ENCODE results near the gene ADAM19. TPM values are rescaled to one million over a fixed set of nuclear protein-coding genes. Genes with fewer than 3 reads are reported as not detected.

ADAM19 gene
- total and polyA plus RNA-seq, 9 donors, result 1.6 to 11.6 (median 3.0) TPM

DNA sequence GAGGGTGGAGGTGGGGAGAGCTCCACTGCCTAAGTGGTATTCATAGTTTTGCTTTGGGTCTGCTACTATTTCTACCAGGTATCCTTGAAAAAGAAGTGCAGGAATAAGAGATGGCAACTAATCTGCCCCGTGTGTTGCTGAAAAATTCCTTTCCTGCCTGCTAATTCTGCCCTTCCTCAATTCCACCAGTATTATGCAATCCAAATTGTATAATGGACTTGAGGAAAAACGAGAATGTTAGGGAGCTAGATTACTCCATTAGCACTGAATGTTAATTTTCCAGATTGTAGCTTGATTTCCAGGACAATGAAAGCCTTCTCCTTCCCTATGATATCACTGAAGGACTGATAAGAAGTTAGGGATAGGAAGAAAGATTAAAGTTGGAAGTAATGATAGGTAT lies 16.9 kb downstream of the ADAM19 start:
- Histone ChIP-seq H3K4me1 (ENCODE audit: insufficient read depth) (peaks cover 9% of the 10 kb centered on the region), H3K4me3 (no peak overlapping the region), H3K36me3 (no peaks in the 10 kb centered on the region), H3K27me3 (no peaks in the 10 kb centered on the region), H3K9me3 (no peaks in the 10 kb centered on the region), H3K27ac (no peak overlapping the region)
- TF ChIP-seq EP300 (IDR thresholded peaks at IDR 0.05) (no peak), POLR2A (IDR thresholded peaks at IDR 0.05) (no peak)
- TF ChIP-seq, protein P1, sequence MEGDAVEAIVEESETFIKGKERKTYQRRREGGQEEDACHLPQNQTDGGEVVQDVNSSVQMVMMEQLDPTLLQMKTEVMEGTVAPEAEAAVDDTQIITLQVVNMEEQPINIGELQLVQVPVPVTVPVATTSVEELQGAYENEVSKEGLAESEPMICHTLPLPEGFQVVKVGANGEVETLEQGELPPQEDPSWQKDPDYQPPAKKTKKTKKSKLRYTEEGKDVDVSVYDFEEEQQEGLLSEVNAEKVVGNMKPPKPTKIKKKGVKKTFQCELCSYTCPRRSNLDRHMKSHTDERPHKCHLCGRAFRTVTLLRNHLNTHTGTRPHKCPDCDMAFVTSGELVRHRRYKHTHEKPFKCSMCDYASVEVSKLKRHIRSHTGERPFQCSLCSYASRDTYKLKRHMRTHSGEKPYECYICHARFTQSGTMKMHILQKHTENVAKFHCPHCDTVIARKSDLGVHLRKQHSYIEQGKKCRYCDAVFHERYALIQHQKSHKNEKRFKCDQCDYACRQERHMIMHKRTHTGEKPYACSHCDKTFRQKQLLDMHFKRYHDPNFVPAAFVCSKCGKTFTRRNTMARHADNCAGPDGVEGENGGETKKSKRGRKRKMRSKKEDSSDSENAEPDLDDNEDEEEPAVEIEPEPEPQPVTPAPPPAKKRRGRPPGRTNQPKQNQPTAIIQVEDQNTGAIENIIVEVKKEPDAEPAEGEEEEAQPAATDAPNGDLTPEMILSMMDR (IDR thresholded peaks at IDR 0.05), result no peak
- WGBS, 3 donors, result 68 to 82% (median 81%) methylated on average over 2 of the region's 2 CpGs
- intact Hi-C loops (cut with DNase I), result no loop called here
- no peak for DNase-seq

GRCh38 chr5:157558041-157558595 lies 17.5 kb downstream of the ADAM19 start:
- H3K4me1 ChIP-seq (ENCODE audit: insufficient read depth), result peaks cover 4% of the 10 kb centered on the region
- intact Hi-C loops (cut with DNase I), result no loop called here

GRCh38 chr5:157556615-157557418 lies 18.8 kb downstream of the ADAM19 start:
- intact Hi-C loops (cut with DNase I), result no loop called here
- DNase-seq, result no peak
- Histone ChIP-seq H3K4me3 (no peak overlapping the region), H3K27me3 (no peaks in the 10 kb centered on the region), H3K9me3 (no peaks in the 10 kb centered on the region), H3K27ac (no peak overlapping the region), H3K36me3 (no peaks in the 10 kb centered on the region), H3K4me1 (ENCODE audit: insufficient read depth) (no peaks in the 10 kb centered on the region)
- 93 to 97% (median 96%) methylated on average over 8 of the region's 8 CpGs for WGBS, 3 donors
- TF ChIP-seq, protein P1 (IDR thresholded peaks at IDR 0.05), result no peak
- TF ChIP-seq POLR2A (IDR thresholded peaks at IDR 0.05) (no peak), EP300 (IDR thresholded peaks at IDR 0.05) (no peak)

More at GRCh38 chr5:157558041-157558595, 17.5 kb downstream of the ADAM19 start:
- no peaks in the 10 kb centered on the region for H3K9me3 ChIP-seq
- H3K27ac ChIP-seq, result no peak overlapping the region
- H3K4me3 ChIP-seq, result no peak overlapping the region
- 73 to 89% (median 89%) methylated on average over 4 of the region's 4 CpGs for WGBS, 3 donors
- TF ChIP-seq POLR2A (IDR thresholded peaks at IDR 0.05), result no peak
- TF ChIP-seq, protein P1 (IDR thresholded peaks at IDR 0.05), result no peak
- no peak for TF ChIP-seq EP300 (IDR thresholded peaks at IDR 0.05)
- H3K36me3 ChIP-seq, result no peaks in the 10 kb centered on the region
- no peaks in the 10 kb centered on the region for H3K27me3 ChIP-seq
- DNase-seq, result no peak

DNA sequence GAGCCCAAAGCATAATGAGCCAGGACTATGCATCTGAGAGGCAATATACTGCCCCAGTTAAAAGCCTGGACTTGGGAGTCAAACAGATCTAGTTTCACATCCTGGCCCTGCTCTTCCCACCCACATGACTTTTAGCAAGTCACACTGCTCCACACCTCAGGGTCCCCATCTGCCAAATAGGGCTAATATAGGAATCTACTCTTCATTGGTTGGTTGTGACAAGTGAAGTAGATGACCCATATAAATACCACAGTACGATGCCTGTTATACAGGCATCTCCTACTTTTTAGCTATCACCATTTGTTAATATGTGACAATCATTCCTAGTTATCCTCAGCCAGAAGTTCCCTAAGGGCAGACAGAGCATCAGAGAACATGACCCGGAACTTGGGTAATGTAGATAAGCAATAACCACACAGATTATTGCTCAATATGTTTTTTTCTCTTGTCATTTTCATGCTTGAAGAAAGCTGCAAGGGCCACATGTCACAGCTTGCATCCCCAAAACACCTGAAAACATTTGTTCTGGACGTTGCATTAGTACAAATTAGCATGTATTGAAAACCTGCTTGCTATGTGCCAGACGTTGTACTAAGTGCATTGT lies 20.4 kb downstream of the ADAM19 start:
- DNase-seq, result no peak
- intact Hi-C loops (cut with DNase I), result no loop called here
- Histone ChIP-seq H3K9me3 (no peaks in the 10 kb centered on the region), H3K27ac (no peak overlapping the region), H3K27me3 (no peaks in the 10 kb centered on the region), H3K36me3 (no peaks in the 10 kb centered on the region), H3K4me1 (ENCODE audit: insufficient read depth) (no peaks in the 10 kb centered on the region), H3K4me3 (no peak overlapping the region)
- 85 to 87% (median 87%) methylated on average over 4 of the region's 4 CpGs for WGBS, 3 donors
- TF ChIP-seq POLR2A (IDR thresholded peaks at IDR 0.05), result no peak
- TF ChIP-seq, protein P1 (IDR thresholded peaks at IDR 0.05), result no peak
- no peak for TF ChIP-seq EP300 (IDR thresholded peaks at IDR 0.05)

All from ovary (tissue), 9 donors.